Epithelial cell of esophagus (primary cell): ENCODE results near the gene FOXL3.

Experiments used
- DNase-seq: peaks from one replicate; pipeline ENCODE4 v3.0.0; 2010; ENCODE audit warnings: low read depth
- H3K4me3 ChIP-seq: 2 replicates; pipeline ENCODE4 v1.5.1; 2011; ENCODE audit warnings: mild to moderate bottlenecking, low read length, control low read depth
- CTCF ChIP-seq: IDR thresholded peaks from 2 replicates; pipeline ENCODE4 v1.5.1; 2011; ENCODE audit warnings: low read depth, mild to moderate bottlenecking, low read length, control low read depth, inconsistent platforms; ENCODE audit not compliant: insufficient read depth; ENCODE audit errors: missing control alignments

FOXL3 gene

GRCh38 chr7:268991-269390 is 21.0 kb upstream of the FOXL3 start:
- no peak overlapping the region for H3K4me3 ChIP-seq
- no peak for DNase-seq

GRCh38 chr7:269721-270120 is 20.2 kb upstream of the FOXL3 start:
- no peak for TF ChIP-seq CTCF
- DNase-seq = no peak
- no peak overlapping the region for H3K4me3 ChIP-seq

More at GRCh38 chr7:268991-269390, 21.0 kb upstream of the FOXL3 start:
- no peak for TF ChIP-seq CTCF

- H3K4me3 ChIP-seq = no peak overlapping the region
- DNase-seq = no peak
- no peak for TF ChIP-seq CTCF
Observed at GRCh38 chr7:270351-270983, 19.5 kb upstream of the FOXL3 start.

GRCh38 chr7:271266-272107 is 18.5 kb upstream of the FOXL3 start:
- no peak for TF ChIP-seq CTCF
- no peak for DNase-seq
- no peak overlapping the region for H3K4me3 ChIP-seq

GRCh38 chr7:272108-272615 is 17.8 kb upstream of the FOXL3 start:
- no peak for TF ChIP-seq CTCF
- no peak for DNase-seq
- H3K4me3 ChIP-seq = no peak overlapping the region

GRCh38 chr7:272631-273030 is 17.3 kb upstream of the FOXL3 start:
- DNase-seq = no peak
- H3K4me3 ChIP-seq = no peak overlapping the region
- no peak for TF ChIP-seq CTCF
